Fibroblast of upper back skin (primary cell): ENCODE data around the gene PTAR1.
"Not testable (repeated sequence)": the region's sequence is repeated elsewhere in the genome, so short reads cannot be mapped to it uniquely, and the experiment has no call there.

ENCODE experiments used
- DNase-seq: peaks from one replicate; pipeline ENCODE4 v3.0.0-alpha.2; 2013

PTAR1 gene

GRCh38 chr9:69759421-69760277 is at the start of gene PTAR1:
PTAR1 (minus strand) TSS chr9:69760011; CDS start chr9:69759938, 73 bp downstream.
- DNase-seq: peak; percentile 89

GRCh38 chr9:69809304-69809863 is 49.6 kb upstream of the PTAR1 start:
- DNase-seq: peak; percentile 34

GRCh38 chr9:69806627-69807026 is 46.8 kb upstream of the PTAR1 start:
- no peak for DNase-seq

GRCh38 chr9:69805962-69806515 is 46.2 kb upstream of the PTAR1 start:
- DNase-seq: no peak

GRCh38 chr9:69801989-69802388 is 42.2 kb upstream of the PTAR1 start:
- DNase-seq: no peak

GRCh38 chr9:69800027-69800426 is 40.2 kb upstream of the PTAR1 start:
- DNase-seq: not testable (repeated sequence)

- DNase-seq: not testable (repeated sequence)
Measured at GRCh38 chr9:69799521-69799920, 39.7 kb upstream of the PTAR1 start.

GRCh38 chr9:69798744-69799143 is 38.9 kb upstream of the PTAR1 start:
- DNase-seq: no peak

GRCh38 chr9:69797675-69798074 is 37.9 kb upstream of the PTAR1 start:
- no peak for DNase-seq

- DNase-seq: no peak
Measured at GRCh38 chr9:69794356-69794755, 34.5 kb upstream of the PTAR1 start.

- peak; percentile 52 for DNase-seq
Measured at GRCh38 chr9:69785757-69786156, 25.9 kb upstream of the PTAR1 start.

- DNase-seq: no peak
Measured at GRCh38 chr9:69773258-69773657, 13.4 kb upstream of the PTAR1 start.

- DNase-seq: peak; percentile 72
Measured at GRCh38 chr9:69771775-69772418, 12.1 kb upstream of the PTAR1 start.

- DNase-seq: no peak
Measured at GRCh38 chr9:69768716-69769115, 8.9 kb upstream of the PTAR1 start.

GRCh38 chr9:69768101-69768500 is 8.3 kb upstream of the PTAR1 start:
- no peak for DNase-seq

- not testable (repeated sequence) for DNase-seq
Measured at GRCh38 chr9:69763862-69764261, 4.1 kb upstream of the PTAR1 start.

GRCh38 chr9:69762527-69762926 is 2.7 kb upstream of the PTAR1 start:
- DNase-seq: peak; percentile 27

- DNase-seq: no peak
Measured at GRCh38 chr9:69760278-69760610, 433 bp upstream of the PTAR1 start.

GRCh38 chr9:69759021-69759420 is 790 bp downstream of the PTAR1 start:
- no peak for DNase-seq

- DNase-seq: peak; percentile 74
Measured at GRCh38 chr9:69757996-69758675, 1.7 kb downstream of the PTAR1 start.

GRCh38 chr9:69755205-69755604 is 4.6 kb downstream of the PTAR1 start:
- no peak for DNase-seq

GRCh38 chr9:69753830-69754229 is 6.0 kb downstream of the PTAR1 start:
- DNase-seq: no peak

GRCh38 chr9:69750085-69750484 is 9.7 kb downstream of the PTAR1 start:
- no peak for DNase-seq
